ENCODE measurements around the gene SURF4. TPM values are rescaled to one million over a fixed set of nuclear protein-coding genes. Genes with fewer than 3 reads are reported as not detected.

Gene SURF4
- total and polyA plus RNA-seq, 2 donors from 2014 or later = 121 to 138 TPM

DNA sequence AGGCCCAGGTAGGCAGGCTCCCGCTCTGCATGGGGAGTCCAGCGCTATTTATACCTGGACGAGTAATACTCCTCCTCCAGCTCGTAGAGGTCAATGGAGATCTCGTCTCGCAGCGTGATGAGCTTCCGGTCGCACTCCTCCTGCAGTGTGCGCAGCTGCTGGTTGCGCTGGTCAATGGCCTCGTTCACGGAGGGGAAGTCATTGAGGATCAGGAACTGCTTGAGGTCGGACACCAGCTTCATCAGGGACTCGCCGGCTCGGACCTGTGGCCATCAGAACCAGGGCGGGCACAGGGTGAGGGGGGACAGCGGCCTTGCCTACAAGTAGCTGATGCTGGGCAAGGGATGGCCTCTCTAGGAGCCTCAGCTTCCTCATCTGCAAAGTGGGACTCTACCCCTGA lies 31.8 kb downstream of the SURF4 start:
- Histone ChIP-seq H3K27ac (ENCODE audit: low read depth in 2 of 2, low read length in 2 of 2) (no peak overlapping the region), H3K4me1 (ENCODE audit: control insufficient read depth in 2 of 3, insufficient read depth in 2 of 3, low read depth in 1 of 3, low read length in 3 of 3) (peaks cover under 1 to 12% (median 5%) of the 10 kb centered on the region in 3 donors), H3K36me3 (ENCODE audit: control insufficient read depth in 2 of 3, insufficient read depth in 3 of 3, low read length in 3 of 3) (peaks cover 0 to 26% (median 11%) of the 10 kb centered on the region in 3 donors), H3K9me3 (ENCODE audit: control insufficient read depth in 2 of 3, insufficient read depth in 1 of 3, low read length in 3 of 3) (no peaks in the 10 kb centered on the region), H3K27me3 (ENCODE audit: control insufficient read depth, insufficient read depth, low read length) (no peaks in the 10 kb centered on the region), H3K9ac (ENCODE audit: low read length in 3 of 3) (no peak overlapping the region), H3K4me3 (ENCODE audit: low read length in 3 of 3) (no peak overlapping the region)
- DNase-seq (peak in 1 of 5 donors; percentile 66), FAIRE-seq (no peak)
- no peak for TF ChIP-seq CTCF (IDR thresholded peaks at IDR 0.05; ENCODE audit: borderline replicate concordance, extremely low read depth, insufficient read depth)
- intact Hi-C loops (cut with DNase I) = no loop called here

DNA sequence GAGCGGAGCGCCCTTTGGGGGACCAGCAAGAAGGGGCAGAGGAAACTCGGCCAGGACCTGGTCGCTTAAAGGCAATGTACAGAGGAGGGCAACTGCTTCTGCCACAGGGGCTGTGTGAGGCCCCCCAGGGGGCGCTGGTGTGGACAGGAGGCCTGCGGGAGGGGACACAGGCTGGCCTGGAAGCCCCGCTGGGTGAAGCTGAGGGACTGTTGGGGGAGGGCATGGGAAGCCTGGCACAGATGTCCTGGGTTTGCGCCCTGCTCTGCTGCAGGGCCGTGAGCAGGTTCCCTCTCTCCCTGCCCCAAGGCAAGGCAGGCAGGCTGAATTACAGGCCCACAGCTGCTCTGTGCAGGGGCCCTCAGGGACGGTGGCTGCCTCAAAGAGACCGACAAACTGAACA lies 33.3 kb downstream of the SURF4 start:
- Histone ChIP-seq H3K9me3 (ENCODE audit: control insufficient read depth in 2 of 3, insufficient read depth in 1 of 3, low read length in 3 of 3) (no peaks in the 10 kb centered on the region), H3K4me3 (ENCODE audit: low read length in 3 of 3) (no peak overlapping the region), H3K27ac (ENCODE audit: low read depth in 2 of 2, low read length in 2 of 2) (no peak overlapping the region), H3K4me1 (ENCODE audit: control insufficient read depth in 2 of 3, insufficient read depth in 2 of 3, low read depth in 1 of 3, low read length in 3 of 3) (peaks cover 0 to 13% (median 5%) of the 10 kb centered on the region in 3 donors), H3K27me3 (ENCODE audit: control insufficient read depth, insufficient read depth, low read length) (no peaks in the 10 kb centered on the region), H3K9ac (ENCODE audit: low read length in 3 of 3) (no peak overlapping the region), H3K36me3 (ENCODE audit: control insufficient read depth in 2 of 3, insufficient read depth in 3 of 3, low read length in 3 of 3) (peaks cover 0 to 26% (median 11%) of the 10 kb centered on the region in 3 donors)
- FAIRE-seq = no peak
- intact Hi-C loops (cut with DNase I) = no loop called here
- TF ChIP-seq CTCF (IDR thresholded peaks at IDR 0.05; ENCODE audit: borderline replicate concordance, extremely low read depth, insufficient read depth) = no peak
- peak in 1 of 5 donors; percentile 71 for DNase-seq

- H3K27ac ChIP-seq (ENCODE audit: low read depth in 2 of 2, low read length in 2 of 2) = no peak overlapping the region
Observed at GRCh38 chr9:133342069-133342406, 33.8 kb downstream of the SURF4 start.

More at GRCh38 chr9:133342069-133342406, 33.8 kb downstream of the SURF4 start:
- FAIRE-seq (no peak), DNase-seq (peak in 1 of 5 donors; percentile 64)
- H3K9ac ChIP-seq (ENCODE audit: low read length in 3 of 3) = no peak overlapping the region
- peaks cover 0 to 13% (median 5%) of the 10 kb centered on the region in 3 donors for H3K4me1 ChIP-seq (ENCODE audit: control insufficient read depth in 2 of 3, insufficient read depth in 2 of 3, low read depth in 1 of 3, low read length in 3 of 3)
- H3K36me3 ChIP-seq (ENCODE audit: control insufficient read depth in 2 of 3, insufficient read depth in 3 of 3, low read length in 3 of 3) = peaks cover 0 to 26% (median 11%) of the 10 kb centered on the region in 3 donors
- no peak overlapping the region for H3K4me3 ChIP-seq (ENCODE audit: low read length in 3 of 3)
- no peaks in the 10 kb centered on the region for H3K9me3 ChIP-seq (ENCODE audit: control insufficient read depth in 2 of 3, insufficient read depth in 1 of 3, low read length in 3 of 3)
- H3K27me3 ChIP-seq (ENCODE audit: control insufficient read depth, insufficient read depth, low read length) = no peaks in the 10 kb centered on the region
- intact Hi-C loops (cut with DNase I) = no loop called here
- no peak for TF ChIP-seq CTCF (IDR thresholded peaks at IDR 0.05; ENCODE audit: borderline replicate concordance, extremely low read depth, insufficient read depth)
